NCI-H187 treated with DMSO at 0.1 percent for 48 hours (cell line): ENCODE measurements around the gene TNN.
"Not testable (repeated sequence)": the region's sequence is repeated elsewhere in the genome, so short reads cannot be mapped to it uniquely, and the experiment has no call there.

Experiments
- DNase-seq: peaks from one replicate; lab custom pipeline; 2025; lab: John Stamatoyannopoulos, UW

TNN gene, protein sequence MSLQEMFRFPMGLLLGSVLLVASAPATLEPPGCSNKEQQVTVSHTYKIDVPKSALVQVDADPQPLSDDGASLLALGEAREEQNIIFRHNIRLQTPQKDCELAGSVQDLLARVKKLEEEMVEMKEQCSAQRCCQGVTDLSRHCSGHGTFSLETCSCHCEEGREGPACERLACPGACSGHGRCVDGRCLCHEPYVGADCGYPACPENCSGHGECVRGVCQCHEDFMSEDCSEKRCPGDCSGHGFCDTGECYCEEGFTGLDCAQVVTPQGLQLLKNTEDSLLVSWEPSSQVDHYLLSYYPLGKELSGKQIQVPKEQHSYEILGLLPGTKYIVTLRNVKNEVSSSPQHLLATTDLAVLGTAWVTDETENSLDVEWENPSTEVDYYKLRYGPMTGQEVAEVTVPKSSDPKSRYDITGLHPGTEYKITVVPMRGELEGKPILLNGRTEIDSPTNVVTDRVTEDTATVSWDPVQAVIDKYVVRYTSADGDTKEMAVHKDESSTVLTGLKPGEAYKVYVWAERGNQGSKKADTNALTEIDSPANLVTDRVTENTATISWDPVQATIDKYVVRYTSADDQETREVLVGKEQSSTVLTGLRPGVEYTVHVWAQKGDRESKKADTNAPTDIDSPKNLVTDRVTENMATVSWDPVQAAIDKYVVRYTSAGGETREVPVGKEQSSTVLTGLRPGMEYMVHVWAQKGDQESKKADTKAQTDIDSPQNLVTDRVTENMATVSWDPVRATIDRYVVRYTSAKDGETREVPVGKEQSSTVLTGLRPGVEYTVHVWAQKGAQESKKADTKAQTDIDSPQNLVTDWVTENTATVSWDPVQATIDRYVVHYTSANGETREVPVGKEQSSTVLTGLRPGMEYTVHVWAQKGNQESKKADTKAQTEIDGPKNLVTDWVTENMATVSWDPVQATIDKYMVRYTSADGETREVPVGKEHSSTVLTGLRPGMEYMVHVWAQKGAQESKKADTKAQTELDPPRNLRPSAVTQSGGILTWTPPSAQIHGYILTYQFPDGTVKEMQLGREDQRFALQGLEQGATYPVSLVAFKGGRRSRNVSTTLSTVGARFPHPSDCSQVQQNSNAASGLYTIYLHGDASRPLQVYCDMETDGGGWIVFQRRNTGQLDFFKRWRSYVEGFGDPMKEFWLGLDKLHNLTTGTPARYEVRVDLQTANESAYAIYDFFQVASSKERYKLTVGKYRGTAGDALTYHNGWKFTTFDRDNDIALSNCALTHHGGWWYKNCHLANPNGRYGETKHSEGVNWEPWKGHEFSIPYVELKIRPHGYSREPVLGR (N-terminal part only)

DNA sequence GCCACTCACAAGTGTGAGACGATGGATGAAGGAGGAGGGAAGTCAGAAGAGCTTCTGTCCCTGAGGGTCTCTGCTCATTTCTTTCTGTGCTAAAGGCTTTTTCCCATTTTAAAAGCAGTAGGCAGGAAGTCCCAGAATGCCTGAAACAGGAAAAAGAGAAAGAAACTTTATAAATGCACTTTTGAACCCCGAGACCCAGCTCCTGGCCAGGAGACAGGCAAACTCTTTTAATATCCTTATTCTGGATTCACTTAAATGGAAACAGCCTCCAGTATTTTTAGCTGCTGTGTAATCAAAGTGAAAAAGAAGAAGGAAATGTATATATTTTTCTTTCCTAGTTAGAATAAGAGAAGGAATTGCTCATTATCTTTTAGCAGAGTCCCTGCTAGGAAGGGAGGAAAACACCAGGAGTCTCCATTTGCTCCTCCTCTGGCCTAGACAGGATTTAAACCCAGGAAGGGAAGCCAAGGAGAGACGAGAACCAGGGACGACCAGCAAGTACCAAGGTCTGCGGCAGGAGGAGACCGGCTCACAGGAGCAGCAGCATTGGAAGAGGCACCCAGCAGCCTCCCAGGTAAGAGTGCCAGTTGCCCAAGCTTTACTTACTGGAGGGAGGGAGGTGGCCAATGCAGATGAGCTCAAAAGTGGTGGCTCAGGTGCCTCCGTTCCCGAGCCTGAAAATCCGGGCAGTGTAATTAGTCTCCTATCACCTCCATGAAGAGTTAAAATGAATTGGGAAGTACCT is at the start of gene TNN:
Gene TNN (plus strand): TSS at position 472 of the 745 bp plus-strand sequence. CDS start 9,586 bp downstream, outside the sequence.
- DNase-seq, result no peak

DNA sequence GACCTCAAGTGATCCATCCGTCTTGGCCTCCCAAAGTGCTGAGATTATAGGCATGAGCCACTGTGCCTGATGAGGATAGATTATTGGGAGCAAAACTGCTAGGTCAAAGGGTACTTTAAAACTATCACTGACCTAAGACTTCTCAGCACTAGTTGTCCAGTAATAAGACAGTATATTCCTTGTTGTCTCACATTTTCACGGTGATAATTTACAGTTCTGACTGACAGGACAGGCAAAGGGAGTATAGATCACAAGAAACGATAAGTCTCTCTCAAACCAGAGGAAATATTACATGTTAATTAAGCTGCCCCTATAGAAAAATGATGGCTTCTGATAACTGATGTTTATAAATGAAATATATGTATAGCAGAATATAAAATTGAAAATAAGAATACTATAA is 48.1 kb upstream of the TNN start:
- no peak for DNase-seq

DNA sequence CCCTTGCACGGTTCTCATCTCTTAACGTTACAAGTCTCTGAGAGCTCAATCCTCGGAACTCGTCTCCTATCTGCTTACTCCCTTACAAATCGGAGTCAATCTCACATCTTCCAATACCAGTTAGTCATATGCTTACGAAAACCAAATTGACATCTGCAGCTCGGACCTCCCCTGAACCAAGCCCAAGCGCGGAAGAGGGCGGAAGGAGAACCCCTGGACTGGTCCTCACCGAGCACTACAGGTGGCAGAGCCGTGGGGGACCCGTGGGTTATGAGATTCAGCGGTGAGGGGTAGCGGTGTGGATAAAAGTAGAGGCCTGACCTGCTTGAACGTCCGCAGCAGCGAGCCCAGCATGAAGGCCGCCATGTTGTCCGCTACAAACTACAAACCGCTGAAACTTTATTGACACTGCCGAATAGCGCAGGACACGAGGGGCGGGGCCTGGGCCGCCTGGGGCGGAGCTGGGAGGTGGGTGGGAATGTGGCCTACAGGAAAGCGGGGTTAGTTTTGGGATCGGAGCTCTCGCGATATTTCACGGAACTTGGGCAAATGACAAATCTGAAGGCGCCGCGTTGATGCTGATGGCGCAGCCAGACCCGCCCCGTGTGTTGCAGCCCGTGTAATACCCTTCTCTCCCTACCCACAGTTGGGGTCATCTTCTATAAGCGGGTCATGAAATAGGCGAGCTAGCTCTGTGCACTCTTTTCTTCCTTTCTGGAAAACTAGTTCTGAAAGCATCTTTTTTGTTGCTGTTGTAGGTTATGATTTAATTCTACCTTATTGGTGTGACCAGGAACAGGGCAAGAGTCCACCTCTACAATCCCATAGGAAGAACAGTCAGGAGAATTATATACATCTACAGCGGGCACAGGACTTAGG is 44.4 kb upstream of the TNN start, which contains the start of gene MRPS14:
Gene MRPS14 (minus strand): TSS at position 383 of the 879 bp plus-strand sequence. CDS start 17 bp downstream, at position 366.
- peak; percentile 98 for DNase-seq

DNA sequence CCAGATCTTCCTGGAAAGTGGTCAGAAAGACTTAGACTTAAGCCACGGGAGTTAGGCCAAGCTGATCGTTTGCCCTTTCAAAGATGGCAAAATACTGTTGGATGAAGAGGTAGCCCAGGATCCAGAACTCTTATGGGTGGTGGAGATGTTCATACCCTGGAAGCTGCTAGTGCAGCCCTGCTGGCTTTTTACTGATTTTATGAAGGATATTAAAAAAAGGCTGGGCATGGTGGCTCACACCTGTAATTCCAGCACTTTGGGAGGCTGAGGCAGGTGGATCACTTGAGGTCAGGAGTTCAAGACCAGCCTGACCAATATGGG is 43.8 kb upstream of the TNN start:
- not testable (repeated sequence) for DNase-seq

DNA sequence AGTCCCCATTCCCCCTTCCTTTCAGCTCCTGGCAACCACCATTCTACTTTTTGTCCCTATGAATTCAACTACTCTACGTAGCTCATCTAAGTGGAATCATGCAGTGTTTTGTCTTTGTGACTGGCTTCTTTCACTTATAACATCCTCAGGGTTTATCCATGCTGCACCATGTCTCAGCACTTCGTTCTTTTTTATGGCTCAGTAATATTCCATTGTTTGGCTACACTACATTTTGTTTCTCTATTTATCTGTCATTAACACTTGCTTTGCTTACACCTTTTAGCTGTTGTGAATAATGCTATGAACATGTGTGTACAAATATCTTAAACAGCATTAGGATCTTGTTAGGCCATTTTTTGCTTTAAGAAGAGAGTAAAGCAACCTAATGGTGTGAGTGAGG is 42.9 kb upstream of the TNN start:
- no peak for DNase-seq

DNA sequence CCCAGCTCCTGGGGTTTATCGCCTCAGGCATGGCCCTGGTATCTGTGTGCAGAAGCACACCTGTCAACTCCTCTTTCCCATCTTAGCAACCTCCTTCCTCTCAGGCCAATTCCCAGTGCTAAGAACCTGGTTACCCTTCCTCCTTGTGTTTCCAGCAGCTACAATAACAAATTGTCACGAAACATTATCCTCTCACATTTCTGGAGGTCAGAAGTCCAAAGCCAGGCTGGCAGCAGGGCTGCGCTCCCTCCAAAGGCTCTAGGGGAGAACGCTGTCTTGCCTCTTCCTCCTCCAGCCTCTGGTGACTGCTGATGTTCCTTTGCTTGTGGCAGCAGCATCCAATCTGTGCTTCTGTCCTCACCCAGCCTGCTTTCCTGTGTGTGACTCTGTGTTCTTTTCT is 33.7 kb upstream of the TNN start:
- DNase-seq, result no peak

DNA sequence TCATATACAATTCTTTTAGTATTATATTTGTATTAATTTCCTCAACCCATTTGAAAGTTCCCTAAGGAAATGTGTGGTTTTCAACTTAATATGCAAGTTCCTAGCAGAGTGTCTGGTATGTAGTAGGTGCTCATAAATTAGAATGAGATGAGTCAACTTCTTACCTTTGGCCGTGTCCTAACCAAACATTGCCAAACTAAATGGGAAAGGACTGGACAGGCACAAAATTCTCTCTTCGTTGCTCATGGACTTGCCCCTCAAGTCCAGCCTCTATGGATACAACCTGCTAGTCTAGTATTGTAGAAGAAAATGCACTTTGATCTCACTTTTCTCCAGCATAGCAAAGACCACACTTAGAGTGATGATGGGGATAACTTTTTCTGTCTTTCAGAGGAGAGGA is 32.9 kb upstream of the TNN start:
- DNase-seq, result no peak

DNA sequence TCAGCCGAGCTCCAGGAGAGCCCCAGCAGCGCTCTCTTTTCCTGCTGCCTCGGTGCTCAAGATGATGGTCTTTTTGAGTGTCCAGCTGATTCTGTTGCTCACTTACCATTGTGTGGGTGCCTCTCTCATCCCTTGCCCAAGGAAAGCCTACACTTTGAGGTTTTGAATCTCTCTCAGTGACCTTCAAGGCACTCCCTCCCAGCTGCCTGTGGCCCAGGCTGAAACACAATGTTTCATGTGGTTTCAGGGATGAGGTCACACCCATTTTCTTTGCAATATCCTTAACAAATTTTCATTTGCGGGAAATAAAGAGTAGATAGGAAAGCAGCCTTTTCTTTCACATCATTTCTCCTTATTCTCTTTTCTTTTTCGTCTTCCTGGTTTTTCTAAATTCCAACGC is 31.8 kb upstream of the TNN start:
- no peak for DNase-seq

DNA sequence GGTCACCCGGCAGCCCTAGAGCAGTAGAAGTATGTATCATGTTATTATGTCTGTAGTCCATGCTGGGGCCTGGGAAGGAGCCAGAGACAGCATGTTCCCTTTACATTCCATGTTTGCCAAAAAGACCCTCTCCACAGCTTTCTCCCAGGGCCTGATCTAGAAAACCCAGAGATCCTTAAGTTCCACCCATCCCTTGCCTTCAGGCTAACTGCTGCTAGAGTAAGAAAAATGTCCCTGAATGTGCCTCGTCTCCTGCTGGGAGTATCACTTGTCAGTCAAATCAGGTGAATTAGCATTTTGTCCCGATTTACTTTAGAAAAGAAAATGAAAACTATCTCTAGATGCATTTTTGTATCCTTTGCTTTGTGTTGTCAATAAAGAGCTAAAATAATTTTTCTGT is 31.2 kb upstream of the TNN start:
- DNase-seq, result no peak

DNA sequence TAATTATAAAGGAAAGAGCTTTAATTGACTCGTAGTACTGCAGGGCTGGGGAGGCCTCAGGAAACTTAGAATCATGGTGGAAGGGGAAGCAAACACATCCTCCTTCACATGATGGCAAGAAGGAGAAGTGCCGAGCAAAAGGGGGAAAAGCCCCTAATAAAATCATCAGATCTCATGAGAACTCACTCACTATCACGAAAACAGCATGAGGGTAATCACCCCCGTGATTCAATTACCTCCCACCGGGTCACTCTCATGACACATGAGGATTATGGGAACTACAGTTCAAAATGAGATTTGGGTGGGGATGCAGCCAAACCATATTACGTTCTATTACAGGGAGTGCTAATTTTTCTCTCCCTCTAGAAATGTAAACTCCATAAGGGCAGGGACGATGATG is 30.2 kb upstream of the TNN start:
- no peak for DNase-seq

DNA sequence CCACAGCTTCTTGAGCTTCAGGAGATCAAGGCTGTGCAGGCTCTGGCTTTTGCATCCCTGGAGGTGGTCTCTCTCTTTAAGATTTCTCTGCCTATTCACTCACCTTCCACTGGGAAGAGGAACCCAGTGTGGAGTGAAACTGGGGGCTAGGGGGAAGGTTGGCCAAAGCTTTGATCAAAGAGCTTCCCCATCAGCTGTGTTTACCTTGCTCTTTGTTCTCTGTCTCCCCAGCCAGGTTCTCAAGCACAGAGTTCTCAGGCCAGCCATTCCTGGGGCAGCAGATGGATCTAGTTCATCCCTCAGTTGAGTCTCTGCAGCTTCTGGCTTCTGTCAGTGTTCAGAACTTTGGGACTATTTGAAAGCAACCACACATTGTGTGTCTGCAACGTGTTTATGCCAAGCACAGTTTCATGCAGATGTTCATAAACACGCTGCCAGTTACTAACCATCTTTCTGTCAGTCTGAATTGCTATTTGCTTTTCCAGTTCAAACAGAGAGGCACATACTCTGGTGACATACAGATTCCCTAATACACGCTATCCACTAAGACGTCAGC is 27.2 kb upstream of the TNN start:
- DNase-seq, result no peak

DNA sequence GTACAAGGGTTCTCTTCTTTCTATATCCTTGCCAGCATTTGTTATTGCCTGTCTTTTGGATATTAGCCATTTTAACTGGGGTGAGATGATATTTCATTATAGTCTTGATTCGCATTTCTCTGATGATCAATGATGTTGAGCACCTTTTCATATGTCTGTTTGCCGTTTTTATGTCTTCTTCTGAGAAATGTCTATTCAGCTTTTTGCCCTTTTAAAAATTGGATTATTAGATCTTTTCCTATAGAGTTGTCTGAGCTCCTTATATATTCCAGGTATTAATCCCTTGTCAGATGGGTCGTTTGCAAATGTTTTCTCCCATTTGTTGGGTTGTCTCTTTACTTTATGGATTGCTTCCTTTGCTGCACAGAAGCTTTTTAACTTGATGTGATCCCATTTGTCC is 25.0 kb upstream of the TNN start:
- DNase-seq, result no peak

DNA sequence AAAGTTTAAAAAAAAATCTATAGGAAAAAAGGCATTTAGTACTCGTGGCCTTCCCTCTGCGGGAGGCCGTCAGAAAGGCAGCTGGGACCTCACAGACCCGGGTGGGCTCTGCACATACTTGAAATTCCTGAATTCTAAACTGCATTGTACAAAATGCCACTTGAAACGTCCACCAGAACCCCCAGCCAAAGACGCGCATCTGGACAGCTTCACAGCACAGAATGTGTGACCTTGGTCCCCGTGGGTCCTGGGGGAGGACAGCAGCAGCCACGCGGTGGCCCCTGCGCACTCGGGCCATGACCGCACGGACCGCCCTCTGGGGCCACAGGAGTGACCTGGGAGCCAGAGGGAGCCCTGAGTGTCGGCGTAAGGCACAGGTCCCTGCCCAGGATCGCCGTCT is 23.8 kb upstream of the TNN start:
- DNase-seq, result no peak

DNA sequence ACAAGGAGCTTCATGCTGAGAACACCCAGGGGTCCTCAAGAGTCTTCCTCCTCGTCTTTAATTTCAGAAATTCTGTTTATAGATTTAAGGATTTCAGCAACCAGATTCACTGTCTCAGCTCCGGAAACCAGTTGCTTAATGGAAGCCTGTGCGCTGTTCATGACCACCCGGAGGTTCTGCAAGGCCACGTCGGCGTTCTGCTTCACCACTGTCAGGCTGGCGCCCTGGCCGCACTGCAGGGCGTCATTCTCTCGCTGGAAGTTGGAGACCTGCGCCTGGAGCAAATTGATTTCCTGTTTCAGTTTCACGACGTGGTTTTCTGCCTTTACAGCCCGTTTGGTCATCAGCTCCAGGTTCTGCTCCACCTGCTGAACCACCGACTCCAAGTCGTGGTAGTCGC is 23.0 kb upstream of the TNN start:
- DNase-seq, result not testable (repeated sequence)

DNA sequence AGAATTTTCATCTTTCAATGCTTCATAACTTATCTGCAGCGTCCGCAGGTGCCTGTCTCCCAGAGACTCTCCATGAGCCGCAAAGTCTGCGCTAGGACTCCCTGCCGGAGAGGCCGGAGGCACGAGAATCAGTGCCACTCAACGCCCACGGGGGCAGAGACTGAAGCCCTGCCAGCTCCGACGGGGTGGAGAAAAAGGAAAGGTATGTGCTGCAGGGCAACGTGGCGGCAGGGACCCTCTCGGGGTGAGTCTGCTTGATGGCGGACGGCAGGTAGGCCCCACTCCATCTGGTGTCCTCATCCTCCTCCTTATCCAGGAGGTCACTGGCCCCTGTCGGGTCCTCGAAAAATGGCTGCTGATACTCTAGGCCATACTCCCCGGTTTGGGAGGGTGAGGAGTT is 22.5 kb upstream of the TNN start:
- DNase-seq, result no peak

DNA sequence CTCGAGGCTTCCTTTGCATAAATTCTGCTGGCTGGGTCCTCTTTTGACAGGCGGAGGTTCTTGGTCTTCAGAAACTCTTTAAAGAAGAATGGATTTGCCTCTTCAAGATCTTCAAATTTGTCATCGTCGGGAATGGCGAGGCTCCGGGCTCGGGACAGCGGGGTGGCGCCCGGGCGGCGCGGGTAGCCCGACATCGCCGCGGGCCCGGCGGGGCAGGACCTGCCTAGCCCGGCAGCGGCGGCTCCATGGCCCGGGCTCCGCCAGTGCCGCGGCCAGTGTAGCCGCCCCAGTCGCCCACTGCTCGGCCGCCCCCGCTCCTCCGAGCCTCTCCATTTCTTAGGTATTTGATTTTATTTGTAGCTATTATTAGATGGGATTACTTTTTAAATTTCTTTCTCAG is 22.1 kb upstream of the TNN start:
- DNase-seq, result no peak

DNA sequence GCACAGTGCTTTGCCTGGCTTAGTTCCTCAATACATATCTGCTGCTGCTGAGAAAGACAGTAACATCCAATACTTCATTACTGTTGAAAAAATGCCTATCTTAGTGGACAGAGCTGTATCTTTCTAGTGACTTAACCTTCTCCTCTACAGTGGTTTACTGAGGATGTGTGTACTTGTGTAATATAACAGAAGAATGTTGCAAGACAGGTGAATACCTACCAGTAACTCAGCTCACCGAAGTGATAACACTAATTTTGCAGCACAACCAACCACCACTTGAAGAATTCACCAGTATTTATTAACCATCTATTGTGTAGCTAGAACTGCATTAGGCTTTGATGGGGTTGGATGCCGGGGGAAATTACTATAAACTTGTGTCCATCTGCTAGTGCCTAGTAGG is 16.6 kb upstream of the TNN start:
- DNase-seq, result no peak

DNA sequence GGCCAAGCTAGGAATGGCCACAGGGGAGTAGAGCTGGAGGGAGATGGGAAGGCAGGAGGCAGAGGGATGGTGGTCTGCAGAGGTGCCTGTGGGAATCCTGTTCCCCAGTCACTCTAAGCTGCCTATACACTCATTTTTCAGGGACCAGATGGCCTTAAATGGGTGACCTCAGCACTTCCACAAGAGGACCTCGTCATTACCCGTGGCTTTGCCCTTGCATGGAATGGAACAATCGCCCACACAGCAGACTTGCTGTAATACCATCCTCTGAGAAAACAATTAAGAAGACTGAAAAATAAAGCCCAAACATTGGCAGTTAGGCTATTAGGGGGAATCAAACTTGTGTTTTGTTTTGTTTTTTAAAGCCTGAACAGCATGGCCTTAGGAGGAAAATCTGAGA is 12.9 kb upstream of the TNN start:
- no peak for DNase-seq

DNA sequence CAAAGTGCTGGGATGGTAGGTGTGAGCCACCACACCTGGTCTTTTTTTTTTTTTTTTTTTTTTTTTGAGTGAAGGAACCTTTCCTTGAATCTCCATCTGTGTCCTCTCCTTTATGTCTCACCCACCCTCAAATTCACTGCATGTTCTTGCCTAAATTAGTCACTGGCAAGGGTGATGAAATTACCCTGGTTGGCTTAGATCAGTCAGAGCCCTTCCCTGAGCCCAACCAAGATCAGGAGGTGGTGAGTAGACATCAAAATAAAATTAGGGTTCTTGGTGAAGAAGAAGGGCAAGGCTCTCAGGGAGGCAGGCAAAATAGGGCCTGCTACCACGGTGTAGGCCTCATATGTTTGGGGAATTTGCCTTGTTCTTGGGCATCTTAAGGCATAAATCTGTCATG is 5.3 kb upstream of the TNN start:
- no peak for DNase-seq

DNA sequence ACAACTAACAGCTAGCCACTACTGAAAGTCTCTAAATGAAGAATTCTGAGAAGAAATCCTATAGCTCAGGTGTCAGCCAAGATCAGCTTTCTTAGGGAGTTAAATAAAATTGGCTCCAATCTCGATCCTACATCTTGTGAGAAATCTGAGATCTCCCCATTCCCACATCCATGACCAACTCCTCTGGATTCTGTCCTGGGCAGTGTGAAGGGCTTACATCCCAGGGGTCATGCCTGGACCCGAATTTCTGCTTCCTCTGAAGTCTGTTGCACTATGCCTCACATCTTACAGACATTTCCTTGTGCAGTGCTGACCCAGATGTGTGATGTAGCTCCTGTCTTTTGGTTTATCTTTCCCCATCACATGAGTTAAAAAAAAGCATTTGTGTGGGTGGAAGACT is 4.8 kb upstream of the TNN start:
- no peak for DNase-seq
